Activated CD8-positive, alpha-beta memory T cell treated with anti-CD3 and anti-CD28 coated beads, Interleukin-2, amount 50 U/mL, for 24 hours (primary cell): ENCODE data around the gene WASF3.
"Not testable (repeated sequence)": the region's sequence is repeated elsewhere in the genome, so short reads cannot be mapped to it uniquely, and the experiment has no call there.

ENCODE experiments used
- DNase-seq: peaks from one replicate; pipeline ENCODE4 v3.0.0-alpha.2; 2020; ENCODE audit errors: extremely low read depth

WASF3 gene

DNA sequence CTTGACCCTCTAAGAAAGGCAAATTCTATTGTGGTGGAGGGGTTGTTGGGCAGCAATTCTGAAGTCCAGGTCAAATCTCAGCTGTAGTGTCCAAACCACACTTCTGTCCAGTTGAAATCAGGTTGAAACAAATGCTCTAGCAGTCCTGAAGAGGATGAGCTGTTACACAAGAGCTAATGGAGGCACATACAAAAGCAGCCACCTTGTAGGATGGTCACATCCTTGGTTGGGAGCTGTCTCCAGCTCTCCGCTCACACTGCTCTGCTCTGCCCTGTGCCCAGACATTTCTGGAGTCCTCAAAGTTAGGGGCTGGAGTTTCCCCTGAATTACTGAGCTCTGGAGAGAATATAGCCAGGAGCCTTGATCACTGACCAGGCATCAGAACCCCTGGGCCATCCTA lies 155.9 kb downstream of the WASF3 start:
- no peak for DNase-seq

DNA sequence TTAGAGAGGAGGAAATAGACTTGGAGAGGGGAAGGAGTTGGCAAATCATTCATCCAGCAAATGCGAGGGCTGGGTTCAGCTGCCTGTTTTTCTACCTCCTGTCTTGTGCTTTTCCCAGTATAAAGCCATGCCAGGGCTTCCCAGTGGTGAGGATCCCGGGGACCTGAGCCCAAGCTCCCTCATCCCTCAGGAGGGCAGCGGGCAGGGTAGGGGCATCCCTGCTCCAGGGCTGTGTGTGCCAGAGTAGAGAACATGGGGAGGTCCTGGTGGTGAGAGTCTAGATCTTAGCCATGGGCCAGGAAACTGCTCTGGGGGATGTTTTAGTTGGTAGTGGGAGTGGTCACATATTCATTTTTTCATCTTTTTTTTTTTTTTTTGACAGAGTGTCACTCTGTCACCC lies 159.5 kb downstream of the WASF3 start:
- DNase-seq: no peak

DNA sequence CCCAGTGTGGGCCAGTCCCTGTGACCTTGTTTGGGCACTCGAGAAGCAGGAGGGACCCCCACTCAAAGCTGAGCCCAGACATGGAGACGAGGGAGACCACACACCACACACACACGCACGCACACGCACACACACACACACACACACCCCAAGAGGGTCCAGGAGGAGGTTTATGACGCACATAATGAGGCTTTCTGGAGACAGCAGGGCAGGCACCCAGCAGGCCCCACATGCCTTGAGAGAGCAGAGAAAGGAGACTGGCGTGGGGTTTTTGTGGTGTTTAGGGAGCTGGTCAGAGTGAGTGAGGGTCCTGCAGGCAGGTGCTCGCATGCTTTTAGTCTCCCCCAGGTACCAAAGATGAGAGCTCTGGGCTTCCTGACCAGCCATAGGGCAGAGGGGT lies 160.7 kb downstream of the WASF3 start:
- DNase-seq: no peak

DNA sequence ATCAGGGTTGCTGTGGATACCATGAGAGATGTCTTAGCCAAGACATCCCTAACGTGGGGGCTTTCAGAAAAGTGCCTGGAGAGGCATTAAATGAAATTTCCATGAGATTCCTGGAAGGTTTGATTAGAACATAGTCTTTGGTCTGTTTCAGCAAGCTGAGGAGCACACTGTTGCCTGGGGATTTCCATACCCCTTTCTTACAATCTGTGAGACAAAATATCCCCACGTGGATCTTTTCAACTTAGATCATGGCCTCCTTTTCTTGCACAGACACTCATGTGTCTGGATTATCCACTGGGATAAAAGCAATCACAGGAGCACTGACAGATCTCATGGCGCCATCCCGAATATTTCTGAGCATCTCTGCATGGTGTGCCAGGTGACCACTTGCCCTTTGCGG lies 161.4 kb downstream of the WASF3 start:
- DNase-seq: no peak

DNA sequence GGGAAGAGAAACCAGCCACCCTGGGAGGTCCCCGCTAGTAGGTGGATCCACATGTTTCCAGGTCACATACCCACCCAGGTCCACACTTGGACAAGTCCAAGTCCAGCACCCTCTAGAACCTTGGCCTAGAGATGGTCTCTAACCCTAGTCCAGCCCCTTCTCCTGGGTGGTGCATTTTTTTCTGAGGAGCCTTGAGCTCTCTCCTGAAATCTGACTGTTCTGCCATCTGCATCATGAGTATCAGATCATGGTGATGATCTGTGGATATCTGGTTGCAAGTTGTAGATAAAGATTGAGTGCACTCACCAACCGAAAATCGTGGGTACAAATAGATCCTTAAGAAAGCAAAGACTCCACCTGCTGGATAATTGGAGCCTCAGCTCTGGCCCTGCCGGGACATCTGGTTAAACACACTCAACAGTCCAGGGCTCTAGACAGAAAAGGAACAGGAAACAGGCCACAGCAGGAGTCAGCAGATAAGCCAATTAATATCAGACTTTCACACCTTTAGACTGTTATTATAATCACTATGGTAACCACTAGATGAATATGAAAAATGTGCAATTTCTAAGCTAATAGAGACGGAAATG lies 162.0 kb downstream of the WASF3 start:
- DNase-seq: no peak

DNA sequence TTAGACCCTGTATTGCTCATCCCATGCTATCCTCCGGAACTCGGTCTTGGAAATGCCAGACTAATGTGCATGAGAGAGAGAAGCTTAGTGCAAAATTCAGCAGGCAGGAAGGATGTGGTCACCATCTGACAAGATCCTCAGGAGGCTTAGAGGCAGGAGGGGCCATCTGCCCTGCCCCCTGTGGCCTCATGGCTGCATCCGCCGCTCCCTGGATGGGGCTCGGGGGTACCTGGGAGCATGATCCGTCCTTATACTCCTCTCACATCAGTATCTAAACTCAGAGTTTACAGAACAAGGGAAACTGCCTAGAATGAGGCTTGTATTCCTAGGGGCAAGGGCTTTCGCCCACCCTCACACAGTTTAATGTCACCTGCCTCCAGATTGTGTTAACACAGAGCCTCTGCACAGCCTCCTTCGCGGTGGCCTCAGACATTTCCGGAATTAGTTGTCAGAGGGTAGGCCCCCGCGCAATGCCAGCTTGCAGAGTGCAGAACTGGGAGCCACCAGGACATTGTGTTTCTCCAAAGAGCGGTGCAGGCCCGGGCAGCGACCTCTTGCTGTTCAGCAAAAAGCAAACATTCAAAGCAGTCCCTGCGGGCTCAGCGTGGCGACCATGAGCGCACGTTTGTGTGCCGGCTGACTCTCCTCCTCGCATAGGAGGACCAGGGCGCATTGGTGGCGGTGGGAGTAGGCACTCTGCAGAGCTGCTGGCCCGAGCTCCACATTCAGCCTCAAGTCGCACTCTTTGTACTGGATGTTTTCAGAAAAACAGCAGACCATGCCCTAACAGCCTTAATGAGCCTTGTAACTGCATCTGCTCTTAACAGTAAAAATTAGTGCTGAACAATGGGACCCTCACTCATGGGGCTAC lies 164.0 kb downstream of the WASF3 start:
- DNase-seq: no peak

DNA sequence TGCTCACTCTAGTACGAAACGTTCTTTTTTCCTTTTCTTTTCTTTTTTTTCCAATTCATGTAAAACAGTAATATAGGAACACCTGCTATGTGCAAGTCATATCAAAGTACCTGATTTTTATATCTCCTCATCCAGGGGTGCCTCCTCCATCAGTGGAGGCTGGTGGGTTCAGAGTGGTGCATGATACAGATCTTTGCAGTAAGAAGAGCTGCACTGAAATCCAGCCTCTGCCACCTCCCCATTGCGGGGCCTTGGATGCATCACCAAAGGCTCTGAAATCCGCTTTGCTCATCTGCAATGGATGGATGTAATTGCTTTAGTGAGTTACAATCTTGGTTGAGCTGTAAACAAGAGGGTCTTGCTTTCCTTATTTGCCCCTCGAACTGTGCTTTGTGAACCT lies 164.8 kb downstream of the WASF3 start:
- DNase-seq: no peak

DNA sequence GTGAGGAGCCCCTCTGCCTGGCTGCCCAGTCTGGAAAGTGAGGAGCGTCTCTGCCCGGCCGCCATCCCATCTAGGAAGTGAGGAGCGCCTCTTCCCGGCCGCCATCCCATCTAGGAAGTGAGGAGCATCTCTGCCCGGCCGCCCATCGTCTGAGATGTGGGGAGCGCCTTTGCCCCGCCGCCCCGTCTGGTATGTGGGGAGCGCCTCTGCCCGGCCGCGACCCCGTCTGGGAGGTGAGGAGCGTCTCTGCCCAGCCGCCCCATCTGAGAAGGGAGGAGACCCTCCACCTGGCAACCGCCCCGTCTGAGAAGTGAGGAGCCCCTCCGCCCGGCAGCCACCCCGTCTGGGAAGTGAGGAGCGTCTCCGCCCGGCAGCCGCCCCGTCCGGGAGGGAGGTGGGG lies 166.1 kb downstream of the WASF3 start:
- not testable (repeated sequence) for DNase-seq

DNA sequence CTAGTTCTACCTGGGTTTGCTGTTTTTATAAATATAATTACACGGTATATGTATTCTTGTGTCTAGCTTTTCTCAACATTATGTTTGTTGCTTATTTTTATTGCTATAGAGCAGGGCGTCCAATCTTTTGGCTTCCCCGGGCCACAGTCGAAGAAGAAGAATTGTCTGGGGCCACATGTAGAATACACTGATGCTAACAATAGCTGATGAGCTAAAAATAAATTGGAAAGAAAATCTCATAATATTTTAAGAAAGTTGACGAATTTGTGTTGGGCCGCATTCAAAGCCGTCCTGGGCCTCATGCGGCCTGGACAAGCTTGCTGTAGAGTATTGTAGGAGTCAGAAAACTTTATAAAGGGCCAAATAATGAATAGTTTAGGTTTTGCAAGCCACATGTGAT lies 169.2 kb downstream of the WASF3 start:
- no peak for DNase-seq

DNA sequence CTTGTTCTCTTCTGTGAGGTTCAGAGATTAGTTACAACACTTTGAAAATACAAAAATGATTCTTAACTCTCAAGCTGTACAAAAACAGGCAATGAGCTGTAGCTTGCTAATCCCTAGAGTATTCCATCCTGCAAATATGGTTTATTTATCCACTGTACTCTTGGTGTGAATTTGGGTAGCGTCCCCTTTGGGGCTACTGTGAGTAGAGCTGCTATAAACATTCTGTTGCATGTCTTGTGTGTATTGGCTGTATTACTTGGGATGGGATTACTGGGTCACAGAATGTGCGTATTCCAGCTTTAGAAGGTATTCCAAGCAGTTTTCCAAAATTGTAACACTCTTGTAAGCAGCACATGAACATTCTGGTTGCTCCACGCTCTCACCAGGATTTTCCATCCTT lies 169.6 kb downstream of the WASF3 start:
- DNase-seq: no peak

DNA sequence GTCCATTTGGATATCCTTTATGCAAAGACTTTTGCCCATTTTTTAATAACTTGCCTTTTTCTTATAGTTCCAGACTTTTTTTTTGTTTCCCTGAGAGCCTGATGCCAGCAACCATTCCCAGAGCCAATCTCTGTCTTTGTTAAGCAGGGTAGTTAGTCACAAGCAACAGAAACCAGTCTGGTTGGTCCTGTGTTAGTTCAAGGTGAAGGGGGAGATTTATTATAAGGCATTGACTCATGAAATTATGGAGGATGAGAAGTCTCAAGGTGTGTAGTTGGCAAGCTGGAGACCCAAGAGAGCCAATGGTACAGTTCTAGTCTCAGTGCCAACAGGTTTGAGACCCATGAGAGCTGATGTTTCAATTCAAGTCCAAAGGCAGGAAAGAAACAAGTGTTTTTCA lies 170.2 kb downstream of the WASF3 start:
- DNase-seq: no peak

DNA sequence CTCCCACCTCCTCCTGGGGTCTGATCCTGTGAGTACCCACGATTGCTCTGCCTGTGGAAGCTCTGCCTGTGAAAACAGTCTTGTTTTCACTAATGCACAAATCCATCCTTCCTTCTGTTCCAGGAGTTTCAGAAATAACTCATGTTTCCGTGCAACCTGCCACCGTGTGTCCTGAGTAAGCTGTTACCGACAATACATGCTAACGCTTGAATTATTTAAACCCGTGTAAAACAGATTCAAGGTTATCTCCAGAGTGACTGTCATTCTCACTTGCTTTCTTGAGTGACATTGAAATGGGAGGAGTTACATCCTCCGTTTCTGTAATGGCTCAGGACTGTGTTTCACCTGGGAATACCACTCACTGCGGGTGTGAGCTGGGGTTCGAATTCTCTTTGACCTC lies 178.2 kb downstream of the WASF3 start:
- DNase-seq: no peak
